ENCODE data around the gene SMCO3.

- TF ChIP-seq, protein P1, sequence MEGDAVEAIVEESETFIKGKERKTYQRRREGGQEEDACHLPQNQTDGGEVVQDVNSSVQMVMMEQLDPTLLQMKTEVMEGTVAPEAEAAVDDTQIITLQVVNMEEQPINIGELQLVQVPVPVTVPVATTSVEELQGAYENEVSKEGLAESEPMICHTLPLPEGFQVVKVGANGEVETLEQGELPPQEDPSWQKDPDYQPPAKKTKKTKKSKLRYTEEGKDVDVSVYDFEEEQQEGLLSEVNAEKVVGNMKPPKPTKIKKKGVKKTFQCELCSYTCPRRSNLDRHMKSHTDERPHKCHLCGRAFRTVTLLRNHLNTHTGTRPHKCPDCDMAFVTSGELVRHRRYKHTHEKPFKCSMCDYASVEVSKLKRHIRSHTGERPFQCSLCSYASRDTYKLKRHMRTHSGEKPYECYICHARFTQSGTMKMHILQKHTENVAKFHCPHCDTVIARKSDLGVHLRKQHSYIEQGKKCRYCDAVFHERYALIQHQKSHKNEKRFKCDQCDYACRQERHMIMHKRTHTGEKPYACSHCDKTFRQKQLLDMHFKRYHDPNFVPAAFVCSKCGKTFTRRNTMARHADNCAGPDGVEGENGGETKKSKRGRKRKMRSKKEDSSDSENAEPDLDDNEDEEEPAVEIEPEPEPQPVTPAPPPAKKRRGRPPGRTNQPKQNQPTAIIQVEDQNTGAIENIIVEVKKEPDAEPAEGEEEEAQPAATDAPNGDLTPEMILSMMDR (conservative IDR thresholded peaks at IDR 0.05; ENCODE audit: low read depth, low read length): no peak
- TF ChIP-seq EZH2 (IDR thresholded peaks at IDR 0.05; ENCODE audit: low read length, unreplicated experiment): no peak
Observed at GRCh38 chr12:14824012-14824634, 10.1 kb upstream of the SMCO3 start.
